Mesenchymal stem cell (in vitro differentiated cells and primary cell): ENCODE measurements around the gene LPAR6.

ENCODE experiments used
- DNase-seq: peaks from one replicate; pipeline ENCODE4 v3.0.0-alpha.2; 2013
- H2AFZ ChIP-seq: one replicate; pipeline ENCODE4 v1.6.1; 2013; ENCODE audit warnings: low read depth, mild to moderate bottlenecking, control low read depth, inconsistent platforms, low read length, moderate library complexity
- H2AK5ac ChIP-seq: 2 replicates; pipeline ENCODE4 v1.6.1; 2013; ENCODE audit warnings: low read length, moderate library complexity, mild to moderate bottlenecking, inconsistent platforms; ENCODE audit not compliant: severe bottlenecking
- H2BK120ac ChIP-seq: one replicate; pipeline ENCODE4 v1.6.1; 2013; ENCODE audit warnings: low read depth, mild to moderate bottlenecking, inconsistent platforms, low read length, moderate library complexity
- H2BK12ac ChIP-seq, 2 experiments: one replicate each; pipeline ENCODE4 v1.6.1; 2013; ENCODE audit warnings: inconsistent platforms in 2 of 2, low read length in 2 of 2, mild to moderate bottlenecking in 2 of 2, moderate library complexity in 2 of 2, control low read depth in 1 of 2
- H2BK15ac ChIP-seq: one replicate; pipeline ENCODE4 v1.6.1; 2013; ENCODE audit warnings: mild to moderate bottlenecking, low read depth, inconsistent platforms; ENCODE audit not compliant: poor library complexity, severe bottlenecking
- H2BK5ac ChIP-seq: 2 replicates; pipeline ENCODE4 v1.6.1; 2013; ENCODE audit warnings: low read depth, mild to moderate bottlenecking, low read length, control low read depth, inconsistent platforms; ENCODE audit not compliant: poor library complexity, severe bottlenecking
- H3K14ac ChIP-seq, 2 experiments: one replicate each; pipeline ENCODE4 v1.6.1; 2013; ENCODE audit warnings: inconsistent platforms in 2 of 2, low read length in 2 of 2, control low read depth in 1 of 2, mild to moderate bottlenecking in 1 of 2, moderate library complexity in 1 of 2
- H3K18ac ChIP-seq, 2 experiments: one replicate each; pipeline ENCODE4 v1.6.1; 2013; ENCODE audit warnings: inconsistent platforms in 2 of 2, low read length in 2 of 2, control low read depth in 1 of 2, low read depth in 1 of 2, mild to moderate bottlenecking in 1 of 2
- H3K23ac ChIP-seq, 2 experiments: one replicate each; pipeline ENCODE4 v1.6.1; 2013; ENCODE audit warnings: inconsistent platforms in 2 of 2, low read length in 2 of 2, mild to moderate bottlenecking in 2 of 2, moderate library complexity in 2 of 2, control low read depth in 1 of 2
- H3K27ac ChIP-seq: 2 replicates; pipeline ENCODE4 v1.5.1; 2013; ENCODE audit warnings: mild to moderate bottlenecking, moderate library complexity, low read length, control low read depth, inconsistent platforms; ENCODE audit not compliant: poor library complexity, severe bottlenecking
- H3K27me3 ChIP-seq, 2 experiments: 2 replicates each; pipeline versions ENCODE4 v1.6.1 to v1.7.0; 2013; ENCODE audit warnings: low read length in 2 of 2, mild to moderate bottlenecking in 2 of 2, moderate library complexity in 2 of 2, control low read depth in 1 of 2, inconsistent platforms in 1 of 2; ENCODE audit not compliant: control insufficient read depth in 1 of 2, insufficient read depth in 1 of 2
- H3K36me3 ChIP-seq, 2 experiments: 2 replicates each; pipeline versions ENCODE4 v1.6.1 to v1.7.0; 2013; ENCODE audit warnings: low read length in 2 of 2, control low read depth in 1 of 2, inconsistent platforms in 1 of 2, low read depth in 1 of 2, mild to moderate bottlenecking in 1 of 2; ENCODE audit not compliant: insufficient read depth in 2 of 2, control insufficient read depth in 1 of 2
- H3K4ac ChIP-seq, 2 experiments: one replicate each; pipeline ENCODE4 v1.6.1; 2013; ENCODE audit warnings: inconsistent platforms in 2 of 2, low read length in 2 of 2, mild to moderate bottlenecking in 2 of 2, moderate library complexity in 2 of 2, control low read depth in 1 of 2, low read depth in 1 of 2
- H3K4me1 ChIP-seq: 2 replicates; pipeline ENCODE4 v1.6.1; 2013; ENCODE audit warnings: low read depth, low read length, control low read depth; ENCODE audit not compliant: control insufficient read depth, insufficient read depth
- H3K4me2 ChIP-seq: 2 replicates; pipeline ENCODE4 v1.6.1; 2013; ENCODE audit warnings: low read length, mild to moderate bottlenecking, inconsistent platforms; ENCODE audit not compliant: poor library complexity, severe bottlenecking
- H3K4me3 ChIP-seq, 2 experiments: 2 replicates each; pipeline versions ENCODE4 v1.5.1 to v1.7.0; 2013; ENCODE audit warnings: low read length in 2 of 2, mild to moderate bottlenecking in 2 of 2, control low read depth in 1 of 2, low read depth in 1 of 2; ENCODE audit not compliant: insufficient read depth in 1 of 2
- H3K79me1 ChIP-seq: replicated peaks from 2 replicates; pipeline ENCODE4 v1.6.1; 2013; ENCODE audit warnings: mild to moderate bottlenecking, control low read depth, low read length, inconsistent platforms; ENCODE audit not compliant: poor library complexity, severe bottlenecking
- H3K9ac ChIP-seq: 2 replicates; pipeline ENCODE4 v1.7.0; 2013; ENCODE audit warnings: mild to moderate bottlenecking, low read length, moderate library complexity
- H3K9me3 ChIP-seq: 2 replicates; pipeline ENCODE4 v1.7.0; 2013; ENCODE audit warnings: mild to moderate bottlenecking, low read length; ENCODE audit not compliant: control insufficient read depth
- H4K8ac ChIP-seq: one replicate; pipeline ENCODE4 v1.6.1; 2013; ENCODE audit warnings: inconsistent platforms, mild to moderate bottlenecking, low read length, moderate library complexity
- H4K91ac ChIP-seq: one replicate; pipeline ENCODE4 v1.6.1; 2013; ENCODE audit warnings: mild to moderate bottlenecking, low read length, inconsistent platforms
- WGBS: methylation state at CpG from one replicate; pipeline ENCODE4 v1.1.7; 2013; ENCODE audit warnings: mixed read lengths; 5-methylcytosine and 5-hydroxymethylcytosine counted together

LPAR6 gene

DNA sequence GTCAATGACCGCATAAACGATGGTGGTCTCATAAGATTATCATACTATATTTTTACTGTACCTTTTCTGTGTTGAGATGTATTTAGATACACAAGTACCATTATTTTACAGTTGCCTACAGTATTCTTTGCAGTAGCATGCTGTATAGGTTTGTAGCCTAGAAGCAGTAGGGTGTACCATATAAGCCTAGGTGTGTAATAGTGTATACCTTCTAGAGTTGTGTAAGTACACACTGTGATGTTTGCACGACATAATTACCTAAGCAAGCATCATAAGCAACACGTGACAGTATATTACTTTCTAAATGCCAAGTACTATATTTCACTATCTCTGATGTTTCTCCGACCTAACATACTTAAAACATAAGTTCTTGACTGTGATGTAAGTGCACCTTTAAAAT is 2.7 kb downstream of the LPAR6 start:
- H2BK120ac ChIP-seq = no peak overlapping the region
- H3K79me1 ChIP-seq = peaks cover 6% of the 10 kb centered on the region
- peak overlapping the region; percentile 96 for H3K9ac ChIP-seq
- no peak overlapping the region for H2BK15ac ChIP-seq
- H2AFZ ChIP-seq = no peak overlapping the region
- H4K8ac ChIP-seq = no peak overlapping the region
- no peak overlapping the region for H3K14ac ChIP-seq
- H3K27ac ChIP-seq = no peak overlapping the region
- no peak for DNase-seq
- no peak overlapping the region for H3K4me2 ChIP-seq
- no peak overlapping the region for H3K4ac ChIP-seq
- H2BK12ac ChIP-seq = no peak overlapping the region
- no peak overlapping the region for H3K18ac ChIP-seq
- no peaks in the 10 kb centered on the region for H3K4me1 ChIP-seq
- H3K9me3 ChIP-seq = no peaks in the 10 kb centered on the region
- H3K36me3 ChIP-seq = peaks cover 0 to 6% of the 10 kb centered on the region in 2 experiments
- H2BK5ac ChIP-seq = no peak overlapping the region
- H3K27me3 ChIP-seq = no peaks in the 10 kb centered on the region
- no peak overlapping the region for H3K23ac ChIP-seq
- H3K4me3 ChIP-seq = peak overlapping the region in 1 of 2 experiments; percentile 90
- 70% methylated on average over 2 of the region's 5 CpGs for WGBS
- no peak overlapping the region for H2AK5ac ChIP-seq
- no peak overlapping the region for H4K91ac ChIP-seq

GRCh38 chr13:48405875-48406274 is 7.0 kb downstream of the LPAR6 start:
- no peak overlapping the region for H2AFZ ChIP-seq
- H3K9ac ChIP-seq = no peak overlapping the region
- H3K18ac ChIP-seq = no peak overlapping the region
- no peak overlapping the region for H2BK5ac ChIP-seq
- DNase-seq = peak; percentile 52
- no peak overlapping the region for H2BK120ac ChIP-seq
- H4K91ac ChIP-seq = no peak overlapping the region
- no peak overlapping the region for H3K4ac ChIP-seq
- H3K4me1 ChIP-seq = no peaks in the 10 kb centered on the region
- H3K14ac ChIP-seq = no peak overlapping the region
- no peak overlapping the region for H4K8ac ChIP-seq
- no peak overlapping the region for H3K4me3 ChIP-seq
- H3K9me3 ChIP-seq = no peaks in the 10 kb centered on the region
- no peak overlapping the region for H2AK5ac ChIP-seq
- H3K23ac ChIP-seq = no peak overlapping the region
- no peaks in the 10 kb centered on the region for H3K27me3 ChIP-seq
- peaks cover 0 to 11% of the 10 kb centered on the region in 2 experiments for H3K36me3 ChIP-seq
- H2BK15ac ChIP-seq = no peak overlapping the region
- no peak overlapping the region for H2BK12ac ChIP-seq
- no peak overlapping the region for H3K27ac ChIP-seq
- H3K4me2 ChIP-seq = no peak overlapping the region
- peaks cover 12% of the 10 kb centered on the region for H3K79me1 ChIP-seq

DNA sequence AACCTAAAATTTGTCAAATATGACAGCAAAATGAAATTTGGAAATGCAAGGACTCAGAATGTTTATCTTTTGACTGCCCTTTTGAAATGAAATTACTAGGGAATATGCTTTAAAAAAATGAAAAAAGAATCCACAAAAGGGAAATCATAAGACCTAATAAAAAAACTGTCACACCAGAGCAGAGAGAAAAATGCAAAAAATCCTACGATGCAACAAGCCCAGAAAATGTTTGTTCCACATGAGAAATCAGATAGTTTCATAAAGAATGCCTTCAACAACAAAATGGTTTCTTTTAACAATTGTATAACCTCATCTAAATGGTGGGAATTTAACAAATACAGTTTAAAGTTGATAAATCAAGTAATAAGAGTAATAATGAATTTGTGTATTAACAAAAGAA is 8.0 kb downstream of the LPAR6 start:
- Histone ChIP-seq H3K79me1 (peaks cover 12% of the 10 kb centered on the region), H3K4me2 (no peak overlapping the region), H3K27ac (no peak overlapping the region), H2BK12ac (no peak overlapping the region), H3K27me3 (no peaks in the 10 kb centered on the region), H3K18ac (no peak overlapping the region), H3K4me1 (no peaks in the 10 kb centered on the region), H2BK15ac (no peak overlapping the region), H2BK5ac (no peak overlapping the region), H3K9ac (peak overlapping the region; percentile 21), H3K9me3 (no peaks in the 10 kb centered on the region), H3K36me3 (peaks cover 0 to 11% of the 10 kb centered on the region in 2 experiments), H4K91ac (no peak overlapping the region), H3K4ac (no peak overlapping the region), H3K23ac (no peak overlapping the region), H2AFZ (no peak overlapping the region), H3K4me3 (no peak overlapping the region), H4K8ac (no peak overlapping the region), H2AK5ac (no peak overlapping the region), H2BK120ac (no peak overlapping the region), H3K14ac (no peak overlapping the region)
- no CpG with 5 or more reads among the region's 1 CpG for WGBS
- no peak for DNase-seq

DNA sequence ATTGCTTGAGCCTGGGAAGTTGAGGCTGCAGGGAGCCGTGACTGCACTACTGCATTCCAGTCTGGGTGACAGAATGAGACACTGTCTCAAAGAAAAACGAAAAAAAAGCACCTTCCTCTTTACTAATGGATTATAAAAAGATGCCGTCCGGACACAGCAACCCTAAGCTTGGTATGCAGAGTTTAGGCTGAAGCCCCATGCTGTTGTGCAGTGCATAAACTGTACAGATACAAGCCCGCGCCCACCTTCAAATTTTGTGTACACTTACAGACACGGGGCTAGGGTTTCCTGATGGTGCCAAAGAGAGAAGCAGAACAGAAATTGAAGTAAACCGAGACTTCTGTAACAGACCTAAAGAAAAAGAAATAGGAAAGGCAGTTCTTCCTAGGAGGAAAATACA is 9.0 kb downstream of the LPAR6 start:
- H3K36me3 ChIP-seq = peaks cover 0 to 11% of the 10 kb centered on the region in 2 experiments
- H2BK120ac ChIP-seq = no peak overlapping the region
- no peak overlapping the region for H2BK5ac ChIP-seq
- no peak overlapping the region for H3K27ac ChIP-seq
- peaks cover 12% of the 10 kb centered on the region for H3K79me1 ChIP-seq
- H2BK15ac ChIP-seq = no peak overlapping the region
- DNase-seq = no peak
- WGBS = 99% methylated on average over 8 of the region's 8 CpGs
- no peak overlapping the region for H3K4ac ChIP-seq
- H3K14ac ChIP-seq = no peak overlapping the region
- H4K8ac ChIP-seq = peak overlapping the region; percentile 7
- H4K91ac ChIP-seq = no peak overlapping the region
- no peaks in the 10 kb centered on the region for H3K4me1 ChIP-seq
- H3K4me2 ChIP-seq = no peak overlapping the region
- no peak overlapping the region for H2AK5ac ChIP-seq
- H3K4me3 ChIP-seq = no peak overlapping the region
- no peak overlapping the region for H3K18ac ChIP-seq
- H2AFZ ChIP-seq = no peak overlapping the region
- H3K9ac ChIP-seq = no peak overlapping the region
- H3K9me3 ChIP-seq = no peaks in the 10 kb centered on the region
- no peaks in the 10 kb centered on the region for H3K27me3 ChIP-seq
- no peak overlapping the region for H3K23ac ChIP-seq
- no peak overlapping the region for H2BK12ac ChIP-seq
